Left renal pelvis (tissue), 4 donors: ENCODE measurements around the gene KDM5C. TPM values are rescaled to one million over a fixed set of nuclear protein-coding genes. Genes with fewer than 3 reads are reported as not detected.
"Not testable (repeated sequence)": the region's sequence is repeated elsewhere in the genome, so short reads cannot be mapped to it uniquely, and the experiment has no call there.

Source experiments
- DNase-seq, 4 donors: peaks; one replicate each; pipeline ENCODE4 v3.0.0-alpha.2; 2013; ENCODE audit warnings: low read depth in 4 of 4, low spot score in 3 of 4
- polyA plus RNA-seq, 4 donors: library from polyadenylated mRNA; unstranded; fragments of 120-200 nt; gene quantifications; one replicate each; pipeline ENCODE4 v1.2.1, GENCODE V29; 2013; ENCODE audit not compliant: insufficient read length in 4 of 4

The KDM5C gene
- polyA plus RNA-seq, 4 donors, result 61.3 to 76.7 (median 70.7) TPM

- DNase-seq, result no peak
Observed at GRCh38 chrX:53196678-53197077, 28.3 kb downstream of the KDM5C start.

GRCh38 chrX:53195401-53195800 lies 29.6 kb downstream of the KDM5C start:
- DNase-seq, result no peak

- no peak for DNase-seq
Observed at GRCh38 chrX:53194308-53194707, 30.7 kb downstream of the KDM5C start.

- no peak for DNase-seq
Observed at GRCh38 chrX:53193093-53193492, 31.9 kb downstream of the KDM5C start.

GRCh38 chrX:53190363-53190960 lies 34.5 kb downstream of the KDM5C start:
- no peak for DNase-seq

- DNase-seq, result no peak
Observed at GRCh38 chrX:53188763-53189162, 36.2 kb downstream of the KDM5C start.

- no peak for DNase-seq
Observed at GRCh38 chrX:53186351-53186750, 38.7 kb downstream of the KDM5C start.

- DNase-seq, result no peak
Observed at GRCh38 chrX:53184836-53185235, 40.2 kb downstream of the KDM5C start.

- no peak for DNase-seq
Observed at GRCh38 chrX:53171356-53171755, 53.7 kb downstream of the KDM5C start.

- no peak for DNase-seq
Observed at GRCh38 chrX:53166103-53166502, 58.9 kb downstream of the KDM5C start.

GRCh38 chrX:53164566-53164965 lies 60.4 kb downstream of the KDM5C start:
- DNase-seq, result not testable (repeated sequence)

GRCh38 chrX:53163436-53163835 lies 61.6 kb downstream of the KDM5C start:
- no peak for DNase-seq

GRCh38 chrX:53160297-53160983 lies 64.6 kb downstream of the KDM5C start:
- DNase-seq, result peak in 1 of 4 donors; percentile 3

GRCh38 chrX:53159184-53159583 lies 65.8 kb downstream of the KDM5C start:
- DNase-seq, result no peak

- no peak for DNase-seq
Observed at GRCh38 chrX:53156207-53156596, 68.8 kb downstream of the KDM5C start.

- DNase-seq, result no peak
Observed at GRCh38 chrX:53155512-53156206, 69.3 kb downstream of the KDM5C start.

- no peak for DNase-seq
Observed at GRCh38 chrX:53153581-53153980, 71.4 kb downstream of the KDM5C start.

Other genes with a start within 250 kb of the KDM5C start
- gene GPR173, start 176.4 kb downstream of the KDM5C start, polyA plus RNA-seq, result 10 to 100 TPM; 14.1 to 24.5 (median 17.1) TPM
- gene TSPYL2, start 142.8 kb downstream of the KDM5C start, polyA plus RNA-seq, result 10 to 100 TPM; 31.2 to 43.8 (median 34.5) TPM
- gene KANTR, start 131.1 kb downstream of the KDM5C start, polyA plus RNA-seq, result 10 to 100 TPM; 12.1 to 37.6 (median 26.7) TPM
- gene IQSEC2, start 56.4 kb upstream of the KDM5C start, polyA plus RNA-seq, result 10 to 100 TPM; 12.3 to 18.4 (median 13.7) TPM
- gene SMC1A, start 197.4 kb upstream of the KDM5C start, polyA plus RNA-seq, result 100 to 1,000 TPM in 2 of 4 donors, 10 to 100 TPM in 2; 85.5 to 115 (median 104) TPM
- 1 to 10 TPM; 1.4 to 4.7 (median 3.7) TPM for gene RIBC1, start 197.7 kb upstream of the KDM5C start, polyA plus RNA-seq
- 100 to 1,000 TPM in 2 of 4 donors, 10 to 100 TPM in 2; 67.8 to 115 (median 100) TPM for gene HSD17B10, start 209.2 kb upstream of the KDM5C start, polyA plus RNA-seq